GM18502 (cell line): ENCODE data around the gene LAMB2.

Source experiments
- ATAC-seq: cut with Tn5 transposase; IDR thresholded peaks from one replicate; pipeline ENCODE4 v1.9.1; 2021; ENCODE audit warnings: mild to moderate bottlenecking; ENCODE audit not compliant: unreplicated experiment, poor library complexity

The LAMB2 gene

GRCh38 chr3:49132437-49133225, at the start of gene LAMB2:
TSS of gene LAMB2 (minus strand) at chr3:49133050. CDS start at chr3:49132867, 183 bp downstream.
- no peak for ATAC-seq

- ATAC-seq, result no peak
These were observed 48.5 kb upstream of the LAMB2 start for GRCh38 chr3:49181351-49181750.

GRCh38 chr3:49180116-49180515, 47.3 kb upstream of the LAMB2 start:
- ATAC-seq, result no peak

- no peak for ATAC-seq
These were observed 44.2 kb upstream of the LAMB2 start for GRCh38 chr3:49177073-49177472.

GRCh38 chr3:49175530-49175929, 42.7 kb upstream of the LAMB2 start:
- no peak for ATAC-seq

- ATAC-seq, result no peak
These were observed 41.6 kb upstream of the LAMB2 start for GRCh38 chr3:49174397-49174985.

- ATAC-seq, result no peak
These were observed 40.9 kb upstream of the LAMB2 start for GRCh38 chr3:49173792-49174170.

- ATAC-seq, result no peak
These were observed 40.4 kb upstream of the LAMB2 start for GRCh38 chr3:49173116-49173791.

- no peak for ATAC-seq
These were observed 39.7 kb upstream of the LAMB2 start for GRCh38 chr3:49172551-49173041.

GRCh38 chr3:49171775-49172500, 39.1 kb upstream of the LAMB2 start:
- ATAC-seq, result no peak

- ATAC-seq, result peak; percentile 78
These were observed 38.4 kb upstream of the LAMB2 start, which contains the start of gene KLHDC8B for GRCh38 chr3:49171119-49171774. TSS of gene KLHDC8B (plus strand) at chr3:49171598. CDS start at chr3:49172770, 1,172 bp downstream.

- no peak for ATAC-seq
These were observed 37.9 kb upstream of the LAMB2 start for GRCh38 chr3:49170744-49171118.

GRCh38 chr3:49166752-49167556, 34.1 kb upstream of the LAMB2 start:
- no peak for ATAC-seq

GRCh38 chr3:49165771-49166751, 33.2 kb upstream of the LAMB2 start, which contains the start of gene CCDC71:
TSS of gene CCDC71 (minus strand) at chr3:49166331. CDS start at chr3:49164208, 2,123 bp downstream.
- ATAC-seq, result peak; percentile 72

- no peak for ATAC-seq
These were observed 32.3 kb upstream of the LAMB2 start for GRCh38 chr3:49164983-49165720.

GRCh38 chr3:49163609-49164008, 30.8 kb upstream of the LAMB2 start:
- ATAC-seq, result no peak

GRCh38 chr3:49162751-49163419, 30.0 kb upstream of the LAMB2 start:
- no peak for ATAC-seq
